GM20000 (cell line): ENCODE data around the gene GAB2.

Experiments used
- DNase-seq: peaks from one replicate; pipeline ENCODE4 v3.0.0; 2012; ENCODE audit warnings: low spot score
- TF ChIP-seq, protein P1 (sequence below): IDR thresholded peaks from 2 replicates; pipeline ENCODE4 v1.5.1; 2012; ENCODE audit warnings: mild to moderate bottlenecking, control low read depth; ENCODE audit errors: extremely low read depth, missing control alignments

GAB2 gene

GRCh38 chr11:78168539-78169477 lies 248.8 kb downstream of the GAB2 start:
- DNase-seq, result no peak
- TF ChIP-seq, protein P1, sequence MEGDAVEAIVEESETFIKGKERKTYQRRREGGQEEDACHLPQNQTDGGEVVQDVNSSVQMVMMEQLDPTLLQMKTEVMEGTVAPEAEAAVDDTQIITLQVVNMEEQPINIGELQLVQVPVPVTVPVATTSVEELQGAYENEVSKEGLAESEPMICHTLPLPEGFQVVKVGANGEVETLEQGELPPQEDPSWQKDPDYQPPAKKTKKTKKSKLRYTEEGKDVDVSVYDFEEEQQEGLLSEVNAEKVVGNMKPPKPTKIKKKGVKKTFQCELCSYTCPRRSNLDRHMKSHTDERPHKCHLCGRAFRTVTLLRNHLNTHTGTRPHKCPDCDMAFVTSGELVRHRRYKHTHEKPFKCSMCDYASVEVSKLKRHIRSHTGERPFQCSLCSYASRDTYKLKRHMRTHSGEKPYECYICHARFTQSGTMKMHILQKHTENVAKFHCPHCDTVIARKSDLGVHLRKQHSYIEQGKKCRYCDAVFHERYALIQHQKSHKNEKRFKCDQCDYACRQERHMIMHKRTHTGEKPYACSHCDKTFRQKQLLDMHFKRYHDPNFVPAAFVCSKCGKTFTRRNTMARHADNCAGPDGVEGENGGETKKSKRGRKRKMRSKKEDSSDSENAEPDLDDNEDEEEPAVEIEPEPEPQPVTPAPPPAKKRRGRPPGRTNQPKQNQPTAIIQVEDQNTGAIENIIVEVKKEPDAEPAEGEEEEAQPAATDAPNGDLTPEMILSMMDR, result no peak

- no peak for DNase-seq
- TF ChIP-seq, protein P1, result no peak
These were observed 250.7 kb downstream of the GAB2 start for GRCh38 chr11:78166855-78167469.
